CD4-positive, alpha-beta T cell (primary cell): ENCODE data around the gene NKRF. TPM values are rescaled to one million over a fixed set of nuclear protein-coding genes. Genes with fewer than 3 reads are reported as not detected.
"Not testable (repeated sequence)": the region's sequence is repeated elsewhere in the genome, so short reads cannot be mapped to it uniquely, and the experiment has no call there.

Source experiments
- ATAC-seq: fragments of 200-7000 bp; cut with Tn5 transposase; one replicate; pipeline ENCODE4 v1.10.0; 2022; ENCODE audit warnings: mild to moderate bottlenecking; ENCODE audit not compliant: poor library complexity
- CTCF ChIA-PET: fragments of 350-600 bp; sonication (Branson Sonifier 250); formaldehyde crosslinking; loops from one replicate; lab custom pipeline; 2021; ENCODE audit warnings: antibody characterized with exemption, inconsistent platforms; lab: Charles Lee
- POLR2A ChIA-PET: fragments of 350-600 bp; sonication (Branson Sonifier 250); formaldehyde crosslinking; loops from one replicate; lab custom pipeline; 2021; ENCODE audit warnings: antibody characterized with exemption, inconsistent platforms; lab: Charles Lee
- DNase-seq, 14 experiments: peaks; one replicate each; pipeline ENCODE4 v3.0.0-alpha.2; 2013 to 2020; ENCODE audit warnings: mixed read lengths in 2 of 14
- H3K27ac ChIP-seq, 2 donors: one replicate each; pipeline versions ENCODE4 v1.5.1 to v1.7.0; 2013; ENCODE audit warnings: low read length in 2 of 2, low read depth in 1 of 2, mild to moderate bottlenecking in 1 of 2
- H3K27me3 ChIP-seq, 2 experiments: 1 replicate in 1 of 2; 2 replicates in 1 of 2; pipeline versions ENCODE4 v1.6.1 to v1.7.0; 2013; ENCODE audit warnings: low read length in 2 of 2, control low read depth in 1 of 2, mild to moderate bottlenecking in 1 of 2, moderate library complexity in 1 of 2; ENCODE audit not compliant: insufficient read depth in 2 of 2, control insufficient read depth in 1 of 2
- H3K36me3 ChIP-seq: one replicate; pipeline ENCODE4 v1.6.1; 2013; ENCODE audit warnings: low read length, control low read depth; ENCODE audit not compliant: insufficient read depth
- H3K4me1 ChIP-seq: one replicate; pipeline ENCODE4 v1.6.1; 2013; ENCODE audit warnings: low read length, control low read depth; ENCODE audit not compliant: insufficient read depth
- H3K4me3 ChIP-seq: one replicate; pipeline ENCODE4 v1.5.1; 2013; ENCODE audit warnings: mild to moderate bottlenecking, low read length, moderate library complexity
- H3K9me3 ChIP-seq, 2 experiments: 1 replicate in 1 of 2; 2 replicates in 1 of 2; pipeline versions ENCODE4 v1.6.1 to v1.7.0; 2013; ENCODE audit warnings: low read length in 2 of 2, mild to moderate bottlenecking in 2 of 2, control low read depth in 1 of 2, moderate library complexity in 1 of 2; ENCODE audit not compliant: control insufficient read depth in 1 of 2, insufficient read depth in 1 of 2
- H3K27ac Mint-ChIP-seq: one replicate; pipeline ENCODE4 v1.8.0; 2020; ENCODE audit warnings: mixed read lengths
- H3K27me3 Mint-ChIP-seq: one replicate; pipeline ENCODE4 v1.8.0; 2021; ENCODE audit warnings: mixed read lengths
- H3K36me3 Mint-ChIP-seq: one replicate; pipeline ENCODE4 v1.8.0; 2021; ENCODE audit warnings: low read depth, mixed read lengths
- H3K4me1 Mint-ChIP-seq: one replicate; pipeline ENCODE4 v1.8.0; 2021; ENCODE audit warnings: low read depth, mixed read lengths
- H3K4me3 Mint-ChIP-seq: one replicate; pipeline ENCODE4 v1.8.0; 2020; ENCODE audit warnings: mild to moderate bottlenecking, mixed read lengths
- H3K9me3 Mint-ChIP-seq: one replicate; pipeline ENCODE4 v1.8.0; 2020; ENCODE audit warnings: mixed read lengths
- intact Hi-C, 2 experiments: fragments of 100-400 bp; cut with DNase I in 1 of 2; cut with micrococcal nuclease in 1 of 2; formaldehyde crosslinking; loops; one replicate each; pipeline versions ENCODE4 v1.15.1 to v1.9.0; 2023 to 2025; cut with DNase I, micrococcal nuclease
- total RNA-seq, 174 experiments: library from RNA in 2 of 174; stranded (reverse) in 2 of 174; gene quantifications; one replicate each; pipeline ENCODE4 v1.2.3 and lab custom pipeline; 2021 to 2026
- TF ChIP-seq, protein P1 (sequence below): fragments of 200-600 bp; IDR thresholded peaks from one replicate; pipeline ENCODE4 v1.8.0; 2022; ENCODE audit warnings: antibody characterized with exemption, mild to moderate bottlenecking

NKRF gene
- total RNA-seq, 2 experiments from 2014 or later: 16.4 to 16.5 TPM

- H3K9me3 ChIP-seq: no peaks in the 10 kb centered on the region
- no peaks in the 10 kb centered on the region for H3K27me3 ChIP-seq
- ATAC-seq (no peak), DNase-seq (peak in 2 of 14 experiments; percentile 31 to 40)
- peaks cover 3% of the 10 kb centered on the region for H3K4me1 ChIP-seq
- TF ChIP-seq, protein P1, sequence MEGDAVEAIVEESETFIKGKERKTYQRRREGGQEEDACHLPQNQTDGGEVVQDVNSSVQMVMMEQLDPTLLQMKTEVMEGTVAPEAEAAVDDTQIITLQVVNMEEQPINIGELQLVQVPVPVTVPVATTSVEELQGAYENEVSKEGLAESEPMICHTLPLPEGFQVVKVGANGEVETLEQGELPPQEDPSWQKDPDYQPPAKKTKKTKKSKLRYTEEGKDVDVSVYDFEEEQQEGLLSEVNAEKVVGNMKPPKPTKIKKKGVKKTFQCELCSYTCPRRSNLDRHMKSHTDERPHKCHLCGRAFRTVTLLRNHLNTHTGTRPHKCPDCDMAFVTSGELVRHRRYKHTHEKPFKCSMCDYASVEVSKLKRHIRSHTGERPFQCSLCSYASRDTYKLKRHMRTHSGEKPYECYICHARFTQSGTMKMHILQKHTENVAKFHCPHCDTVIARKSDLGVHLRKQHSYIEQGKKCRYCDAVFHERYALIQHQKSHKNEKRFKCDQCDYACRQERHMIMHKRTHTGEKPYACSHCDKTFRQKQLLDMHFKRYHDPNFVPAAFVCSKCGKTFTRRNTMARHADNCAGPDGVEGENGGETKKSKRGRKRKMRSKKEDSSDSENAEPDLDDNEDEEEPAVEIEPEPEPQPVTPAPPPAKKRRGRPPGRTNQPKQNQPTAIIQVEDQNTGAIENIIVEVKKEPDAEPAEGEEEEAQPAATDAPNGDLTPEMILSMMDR: no peak
- H3K27ac ChIP-seq: no peak overlapping the region
- H3K9me3 Mint-ChIP-seq: no peaks in the 10 kb centered on the region
- H3K27me3 Mint-ChIP-seq: no peaks in the 10 kb centered on the region
- H3K27ac Mint-ChIP-seq: peak overlapping the region; percentile 56
- H3K4me3 Mint-ChIP-seq: no peak overlapping the region
- H3K4me1 Mint-ChIP-seq: peaks cover 23% of the 10 kb centered on the region
- ChIA-PET POLR2A (interaction anchor here (1.5 kb wide), 1 partner anchor 29 kb away, joined by 3 read pairs; no protein-coding TSS in a partner anchor), CTCF (no interaction called here)
- H3K36me3 ChIP-seq: peaks cover 71% of the 10 kb centered on the region
- intact Hi-C loops: no loop called here
- H3K36me3 Mint-ChIP-seq: peaks cover 85% of the 10 kb centered on the region
- no peak overlapping the region for H3K4me3 ChIP-seq
Observed at GRCh38 chrX:119638725-119639471, 32.7 kb upstream of the NKRF start.

GRCh38 chrX:119637421-119637820, 31.2 kb upstream of the NKRF start:
- H3K4me1 ChIP-seq, H3K4me3 ChIP-seq, H3K27me3 ChIP-seq, H3K9me3 ChIP-seq, H3K27me3 Mint-ChIP-seq, intact Hi-C loops, ATAC-seq, CTCF ChIA-PET, H3K27ac ChIP-seq, DNase-seq, POLR2A ChIA-PET, H3K9me3 Mint-ChIP-seq, H3K4me3 Mint-ChIP-seq: not testable (repeated sequence)
- Mint-ChIP-seq H3K27ac (peak overlapping the region; percentile 56), H3K36me3 (peaks cover 85% of the 10 kb centered on the region), H3K4me1 (peaks cover 23% of the 10 kb centered on the region)
- H3K36me3 ChIP-seq: peaks cover 72% of the 10 kb centered on the region

DNA sequence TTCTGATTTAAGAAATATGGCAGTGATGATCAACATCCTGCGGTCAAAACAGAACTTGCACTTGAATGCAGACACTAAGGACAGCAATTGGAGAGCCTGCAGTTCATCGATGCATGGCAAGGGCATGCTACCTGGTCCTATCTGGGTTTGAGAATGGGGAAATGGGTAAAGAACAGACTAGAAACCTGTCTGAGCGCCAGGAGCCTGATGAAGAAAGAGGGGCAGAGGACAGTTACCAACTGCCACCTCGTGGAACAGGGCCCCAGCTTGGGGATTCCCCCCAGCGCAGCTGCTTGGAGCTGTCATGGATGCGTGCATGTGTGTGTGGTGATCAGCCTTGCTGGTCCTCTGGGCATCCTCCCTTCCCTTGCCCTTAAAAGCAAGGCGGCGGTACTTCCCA, 30.2 kb upstream of the NKRF start:
- Histone ChIP-seq H3K9me3 (no peaks in the 10 kb centered on the region), H3K4me1 (no peaks in the 10 kb centered on the region), H3K4me3 (no peak overlapping the region), H3K27me3 (no peaks in the 10 kb centered on the region), H3K27ac (no peak overlapping the region), H3K36me3 (peaks cover 76% of the 10 kb centered on the region)
- Mint-ChIP-seq H3K4me3 (no peak overlapping the region), H3K9me3 (no peaks in the 10 kb centered on the region), H3K4me1 (peaks cover 23% of the 10 kb centered on the region), H3K27me3 (no peaks in the 10 kb centered on the region), H3K27ac (no peak overlapping the region), H3K36me3 (peaks cover 75% of the 10 kb centered on the region)
- DNase-seq: peak in 1 of 14 experiments; percentile 23
- ChIA-PET CTCF (no interaction called here), POLR2A (interaction anchor here (2.0 kb wide), 1 partner anchor 62 kb away, joined by 5 read pairs; the partner anchor contains the start of gene UBE2A)
- TF ChIP-seq, protein P1: no peak
- no peak for ATAC-seq
- intact Hi-C loops: no loop called here
